ENCODE results near the gene LAMB1.
"Not testable (repeated sequence)": the region's sequence is repeated elsewhere in the genome, so short reads cannot be mapped to it uniquely, and the experiment has no call there.

Gene LAMB1

GRCh38 chr7:107945332-107945731, 57.6 kb downstream of the LAMB1 start:
- DNase-seq, result no peak
- ATAC-seq, result no peak

GRCh38 chr7:107944411-107945169, 58.4 kb downstream of the LAMB1 start:
- no peak for DNase-seq
- no peak for ATAC-seq

GRCh38 chr7:107943018-107943417, 59.9 kb downstream of the LAMB1 start:
- DNase-seq (no peak), ATAC-seq (no peak)

- ATAC-seq (no peak), DNase-seq (no peak)
Observed at GRCh38 chr7:107940951-107941350, 62.0 kb downstream of the LAMB1 start.

- DNase-seq, result no peak
- ATAC-seq, result no peak
Observed at GRCh38 chr7:107939573-107940489, 63.1 kb downstream of the LAMB1 start.

GRCh38 chr7:107938456-107939250, 64.3 kb downstream of the LAMB1 start:
- ATAC-seq, result no peak
- no peak for DNase-seq

GRCh38 chr7:107937531-107937930, 65.4 kb downstream of the LAMB1 start:
- no peak for DNase-seq
- no peak for ATAC-seq

- no peak for DNase-seq
- no peak for ATAC-seq
Observed at GRCh38 chr7:107936312-107936711, 66.6 kb downstream of the LAMB1 start.

- DNase-seq (no peak), ATAC-seq (no peak)
Observed at GRCh38 chr7:107934991-107935770, 67.8 kb downstream of the LAMB1 start.

GRCh38 chr7:107933386-107934013, 69.5 kb downstream of the LAMB1 start:
- DNase-seq (no peak), ATAC-seq (no peak)

- ATAC-seq, result no peak
- no peak for DNase-seq
Observed at GRCh38 chr7:107932805-107933204, 70.2 kb downstream of the LAMB1 start.

GRCh38 chr7:107931740-107932515, 71.0 kb downstream of the LAMB1 start:
- DNase-seq (no peak), ATAC-seq (no peak)

GRCh38 chr7:107926481-107926880, 76.5 kb downstream of the LAMB1 start:
- DNase-seq, result no peak
- ATAC-seq, result no peak

- DNase-seq, result no peak
- ATAC-seq, result peak; percentile 66
Observed at GRCh38 chr7:107924841-107925504, 78.0 kb downstream of the LAMB1 start.

- no peak for DNase-seq
- no peak for ATAC-seq
Observed at GRCh38 chr7:107922886-107923285, 80.1 kb downstream of the LAMB1 start.

- DNase-seq, ATAC-seq: not testable (repeated sequence)
Observed at GRCh38 chr7:107921826-107922225, 81.1 kb downstream of the LAMB1 start.

- DNase-seq (no peak), ATAC-seq (peak; percentile 28)
Observed at GRCh38 chr7:107920048-107920772, 82.8 kb downstream of the LAMB1 start.

GRCh38 chr7:107918948-107919347, 84.0 kb downstream of the LAMB1 start:
- ATAC-seq (no peak), DNase-seq (no peak)

Data from stimulated activated naive CD8-positive, alpha-beta T cell treated with anti-CD3 and anti-CD28 coated beads, Interleukin-15, Interleukin-2, amounts not matched to agents 100 U/mL and 50 U/mL, for 24 hours (primary cell).